GM21526 (cell line): ENCODE measurements around the gene KCTD15.

Experiments
- ATAC-seq: cut with Tn5 transposase; IDR thresholded peaks from one replicate; pipeline ENCODE4 v1.9.1; 2021; ENCODE audit warnings: moderate library complexity; ENCODE audit not compliant: unreplicated experiment, low FRiP score

The KCTD15 gene

GRCh38 chr19:33771384-33772101, 25.1 kb upstream of the KCTD15 start:
- ATAC-seq, result no peak

GRCh38 chr19:33772102-33772857, 24.4 kb upstream of the KCTD15 start:
- ATAC-seq, result no peak

GRCh38 chr19:33772858-33773180, 23.9 kb upstream of the KCTD15 start:
- ATAC-seq, result no peak

GRCh38 chr19:33773704-33774624, 22.7 kb upstream of the KCTD15 start:
- no peak for ATAC-seq

- no peak for ATAC-seq
Observed at GRCh38 chr19:33774751-33775150, 21.9 kb upstream of the KCTD15 start.

GRCh38 chr19:33775731-33776487, 20.8 kb upstream of the KCTD15 start:
- no peak for ATAC-seq

- ATAC-seq, result no peak
Observed at GRCh38 chr19:33777351-33777750, 19.3 kb upstream of the KCTD15 start.

GRCh38 chr19:33777753-33778088, 18.9 kb upstream of the KCTD15 start:
- no peak for ATAC-seq

GRCh38 chr19:33778089-33778791, 18.4 kb upstream of the KCTD15 start:
- ATAC-seq, result peak; percentile 78

GRCh38 chr19:33779849-33780248, 16.8 kb upstream of the KCTD15 start:
- no peak for ATAC-seq

GRCh38 chr19:33780251-33780650, 16.4 kb upstream of the KCTD15 start:
- no peak for ATAC-seq

GRCh38 chr19:33780746-33781145, 15.9 kb upstream of the KCTD15 start:
- no peak for ATAC-seq

- no peak for ATAC-seq
Observed at GRCh38 chr19:33781415-33781935, 15.2 kb upstream of the KCTD15 start.

- no peak for ATAC-seq
Observed at GRCh38 chr19:33781996-33782395, 14.7 kb upstream of the KCTD15 start.

GRCh38 chr19:33784432-33784831, 12.2 kb upstream of the KCTD15 start:
- ATAC-seq, result no peak

GRCh38 chr19:33785795-33786194, 10.9 kb upstream of the KCTD15 start:
- ATAC-seq, result no peak

GRCh38 chr19:33788676-33789075, 8.0 kb upstream of the KCTD15 start:
- no peak for ATAC-seq

GRCh38 chr19:33789344-33789743, 7.3 kb upstream of the KCTD15 start:
- no peak for ATAC-seq

GRCh38 chr19:33794683-33795369, 1.8 kb upstream of the KCTD15 start:
- no peak for ATAC-seq
